Heart left ventricle (tissue), 16 donors: Measurements from ENCODE around the gene GLB1L2. TPM values are rescaled to one million over a fixed set of nuclear protein-coding genes. Genes with fewer than 3 reads are reported as not detected.

Experiments used
- ATAC-seq, 4 donors: fragments of 200-7000 bp; cut with Tn5 transposase; one replicate each; pipeline ENCODE4 v1.9.1; 2020 to 2022; ENCODE audit warnings: moderate library complexity in 4 of 4, mild to moderate bottlenecking in 3 of 4, moderate number of reproducible peaks in 1 of 4
- DNase-seq, 5 donors: peaks; one replicate each; pipeline ENCODE4 v3.0.0-alpha.2; 2020
- H3K27ac ChIP-seq, 12 donors: fragments of 200-600 bp; sonication (generic) in 4 of 12; one replicate each; pipeline versions ENCODE4 v1.5.0 to v1.8.0; 2016 to 2022; ENCODE audit warnings: mild to moderate bottlenecking in 2 of 12
- H3K27me3 ChIP-seq, 9 donors: fragments of 200-600 bp; sonication (generic) in 2 of 9; one replicate each; pipeline versions ENCODE4 v1.5.1 to v1.8.0; 2016 to 2022; ENCODE audit warnings: mild to moderate bottlenecking in 3 of 9
- H3K36me3 ChIP-seq, 9 donors: fragments of 200-600 bp; sonication (generic) in 2 of 9; one replicate each; pipeline versions ENCODE4 v1.5.0 to v1.8.0; 2018 to 2022; ENCODE audit warnings: mild to moderate bottlenecking in 2 of 9
- H3K4me1 ChIP-seq, 12 donors: fragments of 200-600 bp; sonication (generic) in 4 of 12; one replicate each; pipeline versions ENCODE4 v1.5.0 to v1.8.0; 2016 to 2022; ENCODE audit warnings: mild to moderate bottlenecking in 3 of 12
- H3K4me3 ChIP-seq, 12 donors: fragments of 200-600 bp; sonication (generic) in 4 of 12; one replicate each; pipeline versions ENCODE4 v1.5.0 to v1.8.0; 2017 to 2022; ENCODE audit warnings: mild to moderate bottlenecking in 9 of 12, moderate library complexity in 4 of 12
- H3K9me3 ChIP-seq, 12 donors: fragments of 200-600 bp; sonication (generic) in 4 of 12; one replicate each; pipeline versions ENCODE4 v1.5.0 to v1.8.0; 2016 to 2022; ENCODE audit warnings: mild to moderate bottlenecking in 1 of 12
- CTCF ChIP-seq, 12 donors: fragments of 200-600 bp; sonication (generic) in 4 of 12; IDR thresholded peaks; one replicate each; pipeline versions ENCODE4 v1.5.0 to v1.8.0; 2018 to 2022; ENCODE audit warnings: antibody characterized with exemption in 12 of 12, mild to moderate bottlenecking in 5 of 12
- POLR2A ChIP-seq, 2 donors: fragments of 450-650 bp; IDR thresholded peaks; one replicate each; pipeline ENCODE4 v1.6.1; 2017; ENCODE audit warnings: antibody characterized with exemption in 2 of 2, mild to moderate bottlenecking in 2 of 2, moderate library complexity in 2 of 2
- WGBS, 4 donors: extraction: QIAGEN DNeasy Blood & Tissue Kit in 2 of 4; methylation state at CpG; one replicate each; pipeline versions ENCODE4 v1.1.5 to v1.1.7; 2013 to 2018; 5-methylcytosine and 5-hydroxymethylcytosine counted together
- intact Hi-C, 10 donors: fragments of 100-400 bp; cut with DNase I; formaldehyde crosslinking; loops; one replicate each; pipeline versions ENCODE4 v1.11.1 to v1.14.2; 2022
- polyA plus RNA-seq, 2 donors: library from polyadenylated mRNA; stranded (reverse); fragments of 200-250 nt; gene quantifications; one replicate each; pipeline ENCODE4 v1.2.3, GENCODE V29; 2013
- total RNA-seq, 9 donors: library from RNA; depleted of rRNA in 2 of 9; stranded (reverse); fragments of >200 nt in 2 of 9; fragmentation: NEBNext Ultra II Directional in 3 of 9; extraction: Animal tissue kit (Norgen Biotek cat#: 25700) in 3 of 9; gene quantifications; one replicate each; pipeline versions ENCODE4 v1.1.0 to v1.2.4, GENCODE V29; 2016 to 2023
- donor health status: ischemic (EF 13 %, LVEDD 7.1; RV severe dilation, severe dysfunction).
- donor health status: healthy with polysubstance abuse.
- donor health status: DM: no; HTN: yes; CAD: no.
- donor health status: DM: no; HTN: no; CAD: no.
- donor health status: ischemic (EF 25% LVEDD 6.9; RV normal size, moderate dysfunction).
- donor health status: ischemic (EF 25% LVEDD 5.7; RV mildly dilated, moderate dysfunction).
- donor health status: healthy.
- donor health status: DM: yes; HTN: yes; CAD: no.
- donor health status: ischemic (EF 35%, LVEDD 5.7; RV mildly dilated, moderate dysfunction).
- donor health status: nonischemic (EF 11% LVEDD 7.7; RV severe dilation, severe dysfunction).
- donor health status: DM: yes; HTN: yes; CAD: no.
- donor health status: PGD.
- donor health status: ischemic (EF 29% LVEDD 5.4; RV normal size, mild dysfunction).
- donor health status: nonischemic (EF 23%, LVEDD 6.1; RV moderate dilation, normal function).

The GLB1L2 gene
- total and polyA plus RNA-seq, 11 donors = 0.15 to 1.3 (median 0.37) TPM; not detected in 2

- intact Hi-C loops = no loop called here
Observed at GRCh38 chr11:134338068-134338467, 6.3 kb downstream of the GLB1L2 start.

GRCh38 chr11:134338654-134339053, 6.9 kb downstream of the GLB1L2 start:
- no peak overlapping the region for H3K27ac ChIP-seq
- no peaks in the 10 kb centered on the region for H3K9me3 ChIP-seq
- no peaks in the 10 kb centered on the region for H3K36me3 ChIP-seq
- intact Hi-C loops = no loop called here
- peaks cover 0 to 26% (median 3%) of the 10 kb centered on the region in 9 donors for H3K27me3 ChIP-seq
- 86 to 90% (median 88%) methylated on average over 7 of the region's 7 CpGs for WGBS, 4 donors
- H3K4me3 ChIP-seq = no peak overlapping the region
- ATAC-seq (no peak), DNase-seq (no peak)
- TF ChIP-seq CTCF (IDR thresholded peaks at IDR 0.05) (no peak), POLR2A (IDR thresholded peaks at IDR 0.05) (no peak)
- no peaks in the 10 kb centered on the region for H3K4me1 ChIP-seq

More at GRCh38 chr11:134338068-134338467, 6.3 kb downstream of the GLB1L2 start:
- TF ChIP-seq CTCF (IDR thresholded peaks at IDR 0.05) (no peak), POLR2A (IDR thresholded peaks at IDR 0.05) (no peak)
- Histone ChIP-seq H3K9me3 (no peaks in the 10 kb centered on the region), H3K36me3 (no peaks in the 10 kb centered on the region), H3K4me3 (no peak overlapping the region), H3K27ac (no peak overlapping the region), H3K4me1 (no peaks in the 10 kb centered on the region), H3K27me3 (peaks cover 0 to 26% (median 3%) of the 10 kb centered on the region in 9 donors)
- ATAC-seq = no peak
- WGBS, 4 donors = 89 to 91% (median 90%) methylated on average over 15 of the region's 15 CpGs
- DNase-seq = no peak

GRCh38 chr11:134339756-134340155, 8.0 kb downstream of the GLB1L2 start:
- peaks cover 0 to 18% (median 0%) of the 10 kb centered on the region in 9 donors for H3K27me3 ChIP-seq
- TF ChIP-seq POLR2A (IDR thresholded peaks at IDR 0.05) = no peak
- no peak for DNase-seq
- H3K9me3 ChIP-seq = no peaks in the 10 kb centered on the region
- no peak overlapping the region for H3K27ac ChIP-seq
- no peak for ATAC-seq
- H3K4me1 ChIP-seq = no peaks in the 10 kb centered on the region
- WGBS, 4 donors = 71 to 83% (median 78%) methylated on average over 4 of the region's 4 CpGs
- H3K36me3 ChIP-seq = no peaks in the 10 kb centered on the region
- intact Hi-C loops = no loop called here
- H3K4me3 ChIP-seq = no peak overlapping the region

GRCh38 chr11:134340354-134340964, 8.7 kb downstream of the GLB1L2 start:
- Histone ChIP-seq H3K4me3 (no peak overlapping the region), H3K36me3 (no peaks in the 10 kb centered on the region), H3K9me3 (no peaks in the 10 kb centered on the region), H3K27ac (no peak overlapping the region), H3K4me1 (no peaks in the 10 kb centered on the region), H3K27me3 (peaks cover 0 to 17% (median 0%) of the 10 kb centered on the region in 9 donors)
- 85 to 93% (median 90%) methylated on average over 10 to 11 of the region's 11 CpGs for WGBS, 4 donors
- no peak for DNase-seq
- intact Hi-C loops = no loop called here
- TF ChIP-seq POLR2A (IDR thresholded peaks at IDR 0.05) = no peak
- ATAC-seq = no peak

GRCh38 chr11:134341805-134342571, 10.2 kb downstream of the GLB1L2 start:
- Histone ChIP-seq H3K4me1 (no peaks in the 10 kb centered on the region), H3K4me3 (no peak overlapping the region), H3K9me3 (no peaks in the 10 kb centered on the region), H3K36me3 (no peaks in the 10 kb centered on the region), H3K27ac (no peak overlapping the region), H3K27me3 (peaks cover 0 to 17% (median 0%) of the 10 kb centered on the region in 9 donors)
- DNase-seq = no peak
- intact Hi-C loops = no loop called here
- no peak for ATAC-seq
- TF ChIP-seq CTCF (IDR thresholded peaks at IDR 0.05) = no peak
- 79 to 88% (median 83%) methylated on average over 42 to 68 of the region's 68 CpGs for WGBS, 4 donors
